Liver (tissue), 9 donors: ENCODE data around the gene TICAM2. TPM values are rescaled to one million over a fixed set of nuclear protein-coding genes. Genes with fewer than 3 reads are reported as not detected.
"Not testable (repeated sequence)": the region's sequence is repeated elsewhere in the genome, so short reads cannot be mapped to it uniquely, and the experiment has no call there.

Source experiments
- DNase-seq: peaks from one replicate; pipeline ENCODE4 v3.0.0-alpha.2; 2017; ENCODE audit warnings: low spot score
- H3K27ac ChIP-seq, 2 donors: one replicate each; pipeline ENCODE4 v1.7.0; 2013; ENCODE audit warnings: inconsistent platforms in 2 of 2, low read length in 2 of 2, control low read depth in 1 of 2, low read depth in 1 of 2, mild to moderate bottlenecking in 1 of 2
- H3K27me3 ChIP-seq, 4 donors: one replicate each; pipeline versions ENCODE4 v1.6.1 to v1.7.0; 2013; ENCODE audit warnings: low read length in 3 of 4, inconsistent platforms in 1 of 4, mild to moderate bottlenecking in 1 of 4, moderate library complexity in 1 of 4; ENCODE audit not compliant: control insufficient read depth in 4 of 4, insufficient read depth in 4 of 4
- H3K36me3 ChIP-seq, 4 donors: one replicate each; pipeline versions ENCODE4 v1.6.1 to v1.7.0; 2013; ENCODE audit warnings: low read length in 3 of 4, mild to moderate bottlenecking in 3 of 4, low read depth in 1 of 4, moderate library complexity in 1 of 4; ENCODE audit not compliant: control insufficient read depth in 4 of 4, insufficient read depth in 3 of 4
- H3K4me1 ChIP-seq, 4 donors: one replicate each; pipeline versions ENCODE4 v1.6.1 to v1.7.0; 2013; ENCODE audit warnings: low read length in 3 of 4, mild to moderate bottlenecking in 3 of 4, moderate library complexity in 1 of 4; ENCODE audit not compliant: control insufficient read depth in 4 of 4, insufficient read depth in 4 of 4
- H3K4me3 ChIP-seq, 3 donors: one replicate each; pipeline versions ENCODE4 v1.6.1 to v1.7.0; 2013; ENCODE audit warnings: low read length in 3 of 3, control low read depth in 1 of 3, low read depth in 1 of 3, mild to moderate bottlenecking in 1 of 3
- H3K9ac ChIP-seq, 2 donors: one replicate each; pipeline ENCODE4 v1.7.0; 2013; ENCODE audit warnings: low read length in 2 of 2, mild to moderate bottlenecking in 2 of 2, moderate library complexity in 2 of 2, control low read depth in 1 of 2, low read depth in 1 of 2
- H3K9me3 ChIP-seq, 4 donors: one replicate each; pipeline versions ENCODE4 v1.6.1 to v1.7.0; 2013; ENCODE audit warnings: low read length in 3 of 4; ENCODE audit not compliant: control insufficient read depth in 4 of 4
- ATF3 ChIP-seq: IDR thresholded peaks from 2 replicates; pipeline ENCODE4 v1.6.1; 2016; ENCODE audit warnings: antibody characterized with exemption
- FOXA1 ChIP-seq: IDR thresholded peaks from 2 replicates; pipeline ENCODE4 v1.6.1; 2016; ENCODE audit warnings: antibody characterized with exemption
- FOXA2 ChIP-seq: IDR thresholded peaks from 2 replicates; pipeline ENCODE4 v1.6.1; 2016; ENCODE audit warnings: antibody characterized with exemption
- GABPA ChIP-seq, 2 donors: IDR thresholded peaks in 1 of 2; conservative IDR thresholded peaks in 1 of 2; 2 replicates each; pipeline ENCODE4 v1.6.1; 2016; ENCODE audit warnings: antibody characterized with exemption in 2 of 2, mild to moderate bottlenecking in 1 of 2, moderate library complexity in 1 of 2
- HNF4A ChIP-seq, 2 donors: conservative IDR thresholded peaks; 2 replicates each; pipeline ENCODE4 v1.6.1; 2016; ENCODE audit warnings: antibody characterized with exemption in 2 of 2, mild to moderate bottlenecking in 2 of 2
- HNF4G ChIP-seq: IDR thresholded peaks from 2 replicates; pipeline ENCODE4 v1.6.1; 2016; ENCODE audit warnings: antibody characterized with exemption
- JUND ChIP-seq, 2 donors: IDR thresholded peaks; 2 replicates each; pipeline ENCODE4 v1.6.1; 2016; ENCODE audit warnings: antibody characterized with exemption in 2 of 2
- NR2F2 ChIP-seq: IDR thresholded peaks from 2 replicates; pipeline ENCODE4 v1.6.1; 2016; ENCODE audit warnings: antibody characterized with exemption
- RAD21 ChIP-seq, 2 donors: IDR thresholded peaks; 2 replicates each; pipeline ENCODE4 v1.6.1; 2016; ENCODE audit warnings: antibody characterized with exemption in 2 of 2, mild to moderate bottlenecking in 2 of 2
- REST ChIP-seq: IDR thresholded peaks from 2 replicates; pipeline ENCODE4 v1.6.1; 2016; ENCODE audit warnings: antibody characterized with exemption, mild to moderate bottlenecking
- RXRA ChIP-seq, 2 donors: IDR thresholded peaks; 2 replicates each; pipeline ENCODE4 v1.6.1; 2017 to 2018; ENCODE audit warnings: antibody characterized with exemption in 2 of 2, mild to moderate bottlenecking in 1 of 2
- SP1 ChIP-seq: IDR thresholded peaks from 2 replicates; pipeline ENCODE4 v1.6.1; 2018; ENCODE audit warnings: antibody characterized with exemption, mild to moderate bottlenecking
- YY1 ChIP-seq: IDR thresholded peaks from 2 replicates; pipeline ENCODE4 v1.6.1; 2016; ENCODE audit warnings: antibody characterized with exemption, mild to moderate bottlenecking
- ZBTB33 ChIP-seq: IDR thresholded peaks from 2 replicates; pipeline ENCODE4 v1.6.1; 2016; ENCODE audit warnings: antibody characterized with exemption
- WGBS: extraction: QIAGEN DNeasy Blood & Tissue Kit; methylation state at CpG from one replicate; pipeline ENCODE4 v1.1.7; 2013; 5-methylcytosine and 5-hydroxymethylcytosine counted together
- polyA plus RNA-seq, 2 donors: library from polyadenylated mRNA; stranded (reverse) in 1 of 2; unstranded in 1 of 2; fragments of 200-250 nt in 1 of 2; fragments of >200 nt in 1 of 2; fragmentation: Nextera tagmentation in 1 of 2; extraction: Ambion mirVana in 1 of 2; gene quantifications; one replicate each; pipeline versions ENCODE4 v1.2.1 to v1.2.3, GENCODE V29; 2013 to 2015
- total RNA-seq, 2 donors: library from RNA; depleted of rRNA; stranded (reverse); fragments of >200 nt; gene quantifications; one replicate each; pipeline ENCODE4 v1.2.3, GENCODE V29; 2014
- TF ChIP-seq, protein P1 (sequence below): fragments of 150-350 bp; IDR thresholded peaks from 2 replicates; pipeline ENCODE4 v1.5.1; 2017; ENCODE audit warnings: improper control_type of control experiment, low read depth, low read length; ENCODE audit not compliant: missing input control
- TF ChIP-seq, protein P2 (sequence below): IDR thresholded peaks from 2 replicates; pipeline ENCODE4 v1.6.1; 2016; ENCODE audit warnings: antibody characterized with exemption
- donor health status: healthy.
- donor health status: healthy.
- donor health status: healthy.
- donor health status: healthy.
- donor health status: healthy.

The TICAM2 gene
- total and polyA plus RNA-seq, 4 donors, result 0.50 to 1.5 (median 0.95) TPM

GRCh38 chr5:115649541-115649940 is 47.3 kb upstream of the TICAM2 start:
- Histone ChIP-seq H3K27me3 (no peaks in the 10 kb centered on the region), H3K9ac (no peak overlapping the region), H3K9me3 (no peaks in the 10 kb centered on the region), H3K36me3 (no peaks in the 10 kb centered on the region), H3K27ac (no peak overlapping the region), H3K4me3 (no peak overlapping the region), H3K4me1 (peaks cover 0 to 9% (median 0%) of the 10 kb centered on the region in 4 donors)
- TF ChIP-seq RAD21 (IDR thresholded peaks at IDR 0.05) (no peak), JUND (IDR thresholded peaks at IDR 0.05) (no peak), GABPA (IDR thresholded peaks at IDR 0.05 in 1 of 2, conservative IDR thresholded peaks at IDR 0.05 in 1 of 2) (no peak), FOXA2 (no peak), NR2F2 (no peak), SP1 (no peak), REST (no peak), RXRA (IDR thresholded peaks at IDR 0.05) (no peak), ATF3 (no peak), HNF4A (conservative IDR thresholded peaks at IDR 0.05) (no peak), YY1 (no peak)
- TF ChIP-seq, protein P1, sequence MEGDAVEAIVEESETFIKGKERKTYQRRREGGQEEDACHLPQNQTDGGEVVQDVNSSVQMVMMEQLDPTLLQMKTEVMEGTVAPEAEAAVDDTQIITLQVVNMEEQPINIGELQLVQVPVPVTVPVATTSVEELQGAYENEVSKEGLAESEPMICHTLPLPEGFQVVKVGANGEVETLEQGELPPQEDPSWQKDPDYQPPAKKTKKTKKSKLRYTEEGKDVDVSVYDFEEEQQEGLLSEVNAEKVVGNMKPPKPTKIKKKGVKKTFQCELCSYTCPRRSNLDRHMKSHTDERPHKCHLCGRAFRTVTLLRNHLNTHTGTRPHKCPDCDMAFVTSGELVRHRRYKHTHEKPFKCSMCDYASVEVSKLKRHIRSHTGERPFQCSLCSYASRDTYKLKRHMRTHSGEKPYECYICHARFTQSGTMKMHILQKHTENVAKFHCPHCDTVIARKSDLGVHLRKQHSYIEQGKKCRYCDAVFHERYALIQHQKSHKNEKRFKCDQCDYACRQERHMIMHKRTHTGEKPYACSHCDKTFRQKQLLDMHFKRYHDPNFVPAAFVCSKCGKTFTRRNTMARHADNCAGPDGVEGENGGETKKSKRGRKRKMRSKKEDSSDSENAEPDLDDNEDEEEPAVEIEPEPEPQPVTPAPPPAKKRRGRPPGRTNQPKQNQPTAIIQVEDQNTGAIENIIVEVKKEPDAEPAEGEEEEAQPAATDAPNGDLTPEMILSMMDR, result no peak
- TF ChIP-seq, protein P2, sequence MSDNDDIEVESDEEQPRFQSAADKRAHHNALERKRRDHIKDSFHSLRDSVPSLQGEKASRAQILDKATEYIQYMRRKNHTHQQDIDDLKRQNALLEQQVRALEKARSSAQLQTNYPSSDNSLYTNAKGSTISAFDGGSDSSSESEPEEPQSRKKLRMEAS, result no peak
- 96% methylated on average over 1 of the region's 1 CpG for WGBS
- DNase-seq, result no peak

GRCh38 chr5:115648056-115648455 is 45.8 kb upstream of the TICAM2 start:
- no peaks in the 10 kb centered on the region for H3K36me3 ChIP-seq
- H3K27me3 ChIP-seq, result no peaks in the 10 kb centered on the region
- TF ChIP-seq JUND (IDR thresholded peaks at IDR 0.05) (no peak), ZBTB33 (peak; percentile 12), RXRA (IDR thresholded peaks at IDR 0.05) (peak in 1 of 2 donors; percentile 80), YY1 (peak; percentile 29), FOXA2 (no peak), HNF4G (no peak), REST (peak; percentile 42), FOXA1 (no peak), HNF4A (conservative IDR thresholded peaks at IDR 0.05) (peak in 1 of 2 donors; percentile 59), SP1 (no peak)
- TF ChIP-seq, protein P2, result peak; percentile 26
- no peak overlapping the region for H3K4me3 ChIP-seq
- peaks cover 0 to 9% (median 0%) of the 10 kb centered on the region in 4 donors for H3K4me1 ChIP-seq
- H3K27ac ChIP-seq, result no peak overlapping the region
- no peak for DNase-seq
- H3K9me3 ChIP-seq, result no peaks in the 10 kb centered on the region
- 24% methylated on average over 3 of the region's 3 CpGs for WGBS
- no peak overlapping the region for H3K9ac ChIP-seq

DNA sequence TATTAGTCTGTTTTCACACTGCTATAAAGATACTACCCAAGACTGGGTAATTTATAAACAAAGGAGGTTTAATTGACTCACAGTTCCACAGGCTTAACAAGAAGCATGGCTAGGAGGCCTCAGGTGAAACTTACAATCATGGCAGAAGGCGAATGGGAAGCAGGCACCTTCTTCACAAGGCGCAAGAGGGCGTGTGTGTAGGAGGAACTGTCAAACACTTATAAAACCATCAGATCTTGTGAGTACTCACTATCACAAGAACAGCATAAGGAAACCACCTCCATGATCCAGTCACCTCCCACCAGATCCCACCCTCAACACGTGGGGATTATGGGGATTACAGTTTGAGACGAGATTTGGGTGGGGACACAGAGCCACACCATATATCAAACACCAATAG is 43.1 kb upstream of the TICAM2 start:
- not testable (repeated sequence) for H3K27ac ChIP-seq
- WGBS, result 90% methylated on average over 5 of the region's 5 CpGs

More for the DNA sequence above, 43.1 kb upstream of the TICAM2 start:
- H3K4me3 ChIP-seq, H3K9me3 ChIP-seq, DNase-seq, H3K36me3 ChIP-seq, H3K9ac ChIP-seq, H3K4me1 ChIP-seq, H3K27me3 ChIP-seq: not testable (repeated sequence)
